GM18499 (cell line): ENCODE data around the gene BRAF.
"Not testable (repeated sequence)": the region's sequence is repeated elsewhere in the genome, so short reads cannot be mapped to it uniquely, and the experiment has no call there.

ENCODE experiments used
- ATAC-seq: cut with Tn5 transposase; IDR thresholded peaks from one replicate; pipeline ENCODE4 v1.9.1; 2021; ENCODE audit warnings: moderate number of reproducible peaks; ENCODE audit not compliant: insufficient read depth, unreplicated experiment

Gene BRAF

GRCh38 chr7:140810385-140810784 is 114.3 kb downstream of the BRAF start:
- no peak for ATAC-seq

- no peak for ATAC-seq
Measured at GRCh38 chr7:140778975-140779374, 145.8 kb downstream of the BRAF start.

GRCh38 chr7:140778568-140778967 is 146.2 kb downstream of the BRAF start:
- ATAC-seq = no peak

GRCh38 chr7:140774371-140774770 is 150.4 kb downstream of the BRAF start:
- ATAC-seq = no peak

GRCh38 chr7:140773104-140773503 is 151.6 kb downstream of the BRAF start:
- no peak for ATAC-seq

- no peak for ATAC-seq
Measured at GRCh38 chr7:140771826-140772225, 152.9 kb downstream of the BRAF start.

- no peak for ATAC-seq
Measured at GRCh38 chr7:140769852-140770251, 154.9 kb downstream of the BRAF start.

- ATAC-seq = no peak
Measured at GRCh38 chr7:140767418-140767817, 157.3 kb downstream of the BRAF start.

GRCh38 chr7:140765441-140765840 is 159.3 kb downstream of the BRAF start:
- ATAC-seq = not testable (repeated sequence)

- ATAC-seq = not testable (repeated sequence)
Measured at GRCh38 chr7:140763166-140763565, 161.6 kb downstream of the BRAF start.

- not testable (repeated sequence) for ATAC-seq
Measured at GRCh38 chr7:140761375-140761774, 163.4 kb downstream of the BRAF start.

- no peak for ATAC-seq
Measured at GRCh38 chr7:140754506-140754905, 170.2 kb downstream of the BRAF start.

GRCh38 chr7:140752533-140752932 is 172.2 kb downstream of the BRAF start:
- ATAC-seq = no peak

GRCh38 chr7:140746751-140747150 is 178.0 kb downstream of the BRAF start:
- no peak for ATAC-seq

- ATAC-seq = no peak
Measured at GRCh38 chr7:140745266-140746058, 179.3 kb downstream of the BRAF start.

GRCh38 chr7:140744005-140744404 is 180.7 kb downstream of the BRAF start:
- no peak for ATAC-seq

- ATAC-seq = not testable (repeated sequence)
Measured at GRCh38 chr7:140743255-140743654, 181.5 kb downstream of the BRAF start.

GRCh38 chr7:140738280-140738679 is 186.4 kb downstream of the BRAF start:
- ATAC-seq = no peak

- ATAC-seq = no peak
Measured at GRCh38 chr7:140734729-140735128, 190.0 kb downstream of the BRAF start.

GRCh38 chr7:140734096-140734495 is 190.6 kb downstream of the BRAF start:
- no peak for ATAC-seq

- ATAC-seq = no peak
Measured at GRCh38 chr7:140732416-140732815, 192.3 kb downstream of the BRAF start.

- ATAC-seq = no peak
Measured at GRCh38 chr7:140726281-140726680, 198.4 kb downstream of the BRAF start.
